ENCODE data around the gene UGT2B11.

DNA sequence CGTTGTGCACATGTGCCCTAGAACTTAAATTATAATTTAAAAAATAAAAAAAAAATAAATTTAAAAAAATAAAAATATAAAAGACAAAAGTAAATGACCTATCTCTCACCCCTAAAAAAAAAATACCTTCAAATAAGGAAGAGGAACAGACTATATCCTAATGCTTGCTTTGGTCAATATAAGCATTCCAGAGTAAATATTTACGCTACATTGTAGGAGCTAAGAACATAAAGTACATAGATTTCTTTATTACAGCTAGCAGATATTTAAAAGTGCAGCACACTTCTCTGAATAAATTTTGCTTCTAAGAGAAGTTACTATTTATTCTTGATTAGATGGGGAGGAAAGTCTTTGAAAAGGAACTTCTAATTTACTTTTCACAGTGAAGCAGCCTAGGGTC is 24.5 kb upstream of the UGT2B11 start:
- TF ChIP-seq POLR2AphosphoS5 (IDR thresholded peaks at IDR 0.05; ENCODE audit: low read depth, low read length) (no peak), POLR2A (IDR thresholded peaks at IDR 0.05; ENCODE audit: low read depth, low read length) (no peak), TAF1 (IDR thresholded peaks at IDR 0.05; ENCODE audit: borderline replicate concordance, low read depth, low read length) (no peak)
